SJCRH30 (cell line): ENCODE measurements around the gene QKI. TPM values are rescaled to one million over a fixed set of nuclear protein-coding genes. Genes with fewer than 3 reads are reported as not detected.
A peak's percentile ranks its signal among the peaks of the same experiment; 100 is the strongest.
"Not testable (repeated sequence)": the region's sequence is repeated elsewhere in the genome, so short reads cannot be mapped to it uniquely, and the experiment has no call there.

Experiments used
- DNase-seq, 2 experiments: peaks; one replicate each; pipeline ENCODE4 v3.0.0-alpha.2; 2015 to 2020
- H3K27ac ChIP-seq: fragments of 250-450 bp; sonication (Bioruptor Pico); 2 replicates; pipeline ENCODE4 v1.5.1; 2020; ENCODE audit warnings: mild to moderate bottlenecking, moderate library complexity
- H3K27me3 ChIP-seq: fragments of 250-450 bp; sonication (Bioruptor Pico); 2 replicates; pipeline ENCODE4 v1.5.1; 2020; ENCODE audit warnings: mild to moderate bottlenecking, moderate library complexity
- H3K36me3 ChIP-seq: fragments of 250-450 bp; sonication (Bioruptor Pico); 2 replicates; pipeline ENCODE4 v1.5.1; 2020; ENCODE audit warnings: mild to moderate bottlenecking, moderate library complexity
- H3K4me1 ChIP-seq: fragments of 250-450 bp; sonication (Bioruptor Pico); 2 replicates; pipeline ENCODE4 v1.5.1; 2020; ENCODE audit warnings: mild to moderate bottlenecking, moderate library complexity
- H3K4me3 ChIP-seq: fragments of 250-450 bp; sonication (Bioruptor Pico); 2 replicates; pipeline ENCODE4 v1.5.1; 2020; ENCODE audit warnings: mild to moderate bottlenecking, moderate library complexity
- H3K9me3 ChIP-seq: fragments of 250-450 bp; sonication (Bioruptor Pico); replicated peaks from 2 replicates; pipeline ENCODE4 v1.5.1; 2020; ENCODE audit warnings: mild to moderate bottlenecking, moderate library complexity
- total RNA-seq: library from RNA; depleted of rRNA; stranded (reverse); fragments of >200 nt; shearing (Covaris generic); gene quantifications from 2 replicates; pipeline ENCODE4 v1.2.3, GENCODE V29; 2014

Gene QKI
- total RNA-seq, 1 experiment from 2014 or later: 254 TPM

GRCh38 chr6:163435023-163435422, 20.5 kb downstream of the QKI start:
- DNase-seq: no peak

DNA sequence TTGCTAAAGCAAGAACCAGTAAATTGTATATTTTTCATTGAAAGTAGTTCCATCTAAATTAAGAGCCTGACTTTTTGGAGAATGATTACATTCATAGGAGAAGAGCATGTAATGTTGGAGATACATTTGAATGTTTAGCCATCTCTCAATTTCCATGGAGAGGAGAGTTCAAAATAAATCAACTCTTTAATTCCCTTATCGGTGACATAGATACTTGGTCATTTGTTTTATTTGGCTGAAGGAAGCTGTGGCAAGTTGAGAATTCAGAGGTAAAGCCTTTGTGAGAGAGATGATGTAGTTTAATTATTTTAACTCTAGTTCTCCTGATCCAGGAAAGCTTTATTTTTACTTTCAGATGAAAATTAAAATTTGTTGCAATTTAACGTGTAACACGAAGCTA, 22.3 kb downstream of the QKI start:
- no peaks in the 10 kb centered on the region for H3K27me3 ChIP-seq
- H3K36me3 ChIP-seq: no peaks in the 10 kb centered on the region
- H3K27ac ChIP-seq: no peak overlapping the region
- no peak overlapping the region for H3K4me3 ChIP-seq
- peaks cover 13% of the 10 kb centered on the region for H3K4me1 ChIP-seq
- DNase-seq: no peak
- no peaks in the 10 kb centered on the region for H3K9me3 ChIP-seq

More at GRCh38 chr6:163435023-163435422, 20.5 kb downstream of the QKI start:
- no peaks in the 10 kb centered on the region for H3K9me3 ChIP-seq
- no peaks in the 10 kb centered on the region for H3K27me3 ChIP-seq
- peaks cover 22% of the 10 kb centered on the region for H3K4me1 ChIP-seq
- H3K4me3 ChIP-seq: no peak overlapping the region
- H3K27ac ChIP-seq: no peak overlapping the region
- no peaks in the 10 kb centered on the region for H3K36me3 ChIP-seq

- H3K27ac ChIP-seq: no peak overlapping the region
- no peak for DNase-seq
- H3K4me3 ChIP-seq: no peak overlapping the region
- H3K9me3 ChIP-seq: no peaks in the 10 kb centered on the region
- no peaks in the 10 kb centered on the region for H3K27me3 ChIP-seq
- H3K36me3 ChIP-seq: no peaks in the 10 kb centered on the region
- H3K4me1 ChIP-seq: peaks cover 13% of the 10 kb centered on the region
These were observed 22.9 kb downstream of the QKI start for GRCh38 chr6:163437466-163437865.

DNA sequence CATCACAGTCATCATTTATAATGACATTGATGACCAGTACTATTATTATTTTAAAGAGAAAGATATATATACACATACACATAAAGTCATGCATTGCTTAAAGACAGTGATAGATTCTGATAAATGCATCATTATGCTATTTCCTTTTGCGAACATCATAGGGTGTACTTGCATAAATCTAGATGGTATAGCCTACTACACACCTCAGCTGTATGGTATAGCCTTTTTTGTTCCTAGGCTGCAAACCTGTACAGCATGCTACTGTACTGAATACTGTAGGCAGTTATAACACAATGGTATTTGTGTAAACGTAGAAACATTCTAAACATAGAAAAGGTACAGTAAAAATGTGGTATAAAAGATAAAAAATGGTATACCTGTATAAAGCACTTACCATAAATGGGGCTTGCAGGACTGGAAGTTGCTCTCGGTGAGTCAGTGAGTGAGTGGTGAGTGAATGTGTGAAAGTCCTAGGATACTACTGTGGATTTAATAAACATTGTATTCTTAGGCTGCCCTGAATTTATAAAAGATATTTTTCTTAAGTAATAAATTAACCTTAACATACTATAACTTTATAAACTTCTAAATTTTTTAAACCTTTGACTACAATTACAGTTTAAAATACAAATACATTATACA, 23.9 kb downstream of the QKI start:
- Histone ChIP-seq H3K9me3 (no peaks in the 10 kb centered on the region), H3K36me3 (no peaks in the 10 kb centered on the region), H3K27ac (no peak overlapping the region), H3K4me1 (peaks cover 6% of the 10 kb centered on the region), H3K4me3 (no peak overlapping the region), H3K27me3 (no peaks in the 10 kb centered on the region)
- no peak for DNase-seq

- Histone ChIP-seq H3K36me3 (no peaks in the 10 kb centered on the region), H3K9me3 (no peaks in the 10 kb centered on the region), H3K4me1 (peaks cover 6% of the 10 kb centered on the region), H3K27ac (no peak overlapping the region), H3K4me3 (no peak overlapping the region), H3K27me3 (no peaks in the 10 kb centered on the region)
- DNase-seq: peak; percentile 82 to 89
These were observed 24.4 kb downstream of the QKI start for GRCh38 chr6:163438940-163439335.

- H3K27ac ChIP-seq, DNase-seq, H3K4me1 ChIP-seq, H3K36me3 ChIP-seq, H3K4me3 ChIP-seq, H3K9me3 ChIP-seq, H3K27me3 ChIP-seq: not testable (repeated sequence)
These were observed 24.9 kb downstream of the QKI start for GRCh38 chr6:163439390-163439789.

DNA sequence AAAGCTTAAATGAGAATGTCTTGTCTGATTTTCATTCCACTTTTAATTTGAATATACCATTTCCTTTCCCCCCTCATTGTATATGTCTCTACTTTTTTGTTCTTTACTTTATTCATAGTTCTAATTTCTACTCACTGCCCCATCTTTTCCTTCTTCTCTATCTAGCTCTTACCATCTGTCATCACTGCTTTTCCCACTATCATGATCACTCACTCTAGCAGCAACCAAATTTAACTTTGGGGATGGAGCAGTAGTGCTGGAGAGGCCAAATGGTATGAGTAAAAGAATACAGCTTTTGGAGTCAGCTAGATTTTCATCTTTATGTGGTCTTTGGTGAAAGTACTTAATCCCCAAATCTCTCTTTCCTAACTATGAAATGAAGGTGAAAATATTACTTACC, 25.5 kb downstream of the QKI start:
- Histone ChIP-seq H3K36me3 (0 out of 2 replicates have a peak, but pooled peaks cover 1% of the 10 kb centered on the region), H3K4me3 (no peak overlapping the region), H3K4me1 (peaks cover 6% of the 10 kb centered on the region), H3K27me3 (no peaks in the 10 kb centered on the region), H3K9me3 (no peaks in the 10 kb centered on the region), H3K27ac (no peak overlapping the region)
- no peak for DNase-seq

DNA sequence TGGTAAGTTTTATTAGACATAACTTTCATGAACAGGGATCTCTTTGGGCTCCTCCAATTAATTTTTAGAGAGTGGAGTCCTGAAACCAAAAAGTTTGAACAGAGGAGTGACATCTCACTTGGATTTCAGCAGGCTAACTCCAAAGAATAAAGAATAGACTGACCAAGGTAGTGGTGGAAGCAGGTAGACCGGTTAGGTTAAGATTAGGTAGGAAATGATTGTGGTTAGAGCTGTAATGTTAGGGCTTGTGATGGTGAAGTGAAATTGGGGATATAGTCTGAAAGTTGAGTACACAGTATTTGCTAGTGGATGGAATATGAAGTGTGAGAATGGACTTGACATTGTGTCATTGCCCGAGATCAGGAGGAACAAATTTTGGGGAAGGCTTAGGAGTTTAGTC, 27.8 kb downstream of the QKI start:
- no peak for DNase-seq
- no peaks in the 10 kb centered on the region for H3K9me3 ChIP-seq

GRCh38 chr6:163444077-163444476, 29.6 kb downstream of the QKI start:
- no peaks in the 10 kb centered on the region for H3K27me3 ChIP-seq
- 0 out of 2 replicates have a peak, but pooled peaks cover 10% of the 10 kb centered on the region for H3K36me3 ChIP-seq
- no peak for DNase-seq
- no peaks in the 10 kb centered on the region for H3K4me1 ChIP-seq
- H3K9me3 ChIP-seq: no peaks in the 10 kb centered on the region
- H3K4me3 ChIP-seq: no peak overlapping the region
- H3K27ac ChIP-seq: no peak overlapping the region

More for the DNA sequence above, 27.8 kb downstream of the QKI start:
- 0 out of 2 replicates have a peak, but pooled peaks cover 10% of the 10 kb centered on the region for H3K36me3 ChIP-seq
- no peak overlapping the region for H3K4me3 ChIP-seq
- H3K27ac ChIP-seq: no peak overlapping the region
- peaks cover 6% of the 10 kb centered on the region for H3K4me1 ChIP-seq
- H3K27me3 ChIP-seq: no peaks in the 10 kb centered on the region

- DNase-seq: no peak
- Histone ChIP-seq H3K4me1 (no peaks in the 10 kb centered on the region), H3K27me3 (no peaks in the 10 kb centered on the region), H3K4me3 (no peak overlapping the region), H3K36me3 (0 out of 2 replicates have a peak, but pooled peaks cover 10% of the 10 kb centered on the region), H3K9me3 (no peaks in the 10 kb centered on the region), H3K27ac (no peak overlapping the region)
These were observed 32.0 kb downstream of the QKI start for GRCh38 chr6:163446549-163446948.

DNA sequence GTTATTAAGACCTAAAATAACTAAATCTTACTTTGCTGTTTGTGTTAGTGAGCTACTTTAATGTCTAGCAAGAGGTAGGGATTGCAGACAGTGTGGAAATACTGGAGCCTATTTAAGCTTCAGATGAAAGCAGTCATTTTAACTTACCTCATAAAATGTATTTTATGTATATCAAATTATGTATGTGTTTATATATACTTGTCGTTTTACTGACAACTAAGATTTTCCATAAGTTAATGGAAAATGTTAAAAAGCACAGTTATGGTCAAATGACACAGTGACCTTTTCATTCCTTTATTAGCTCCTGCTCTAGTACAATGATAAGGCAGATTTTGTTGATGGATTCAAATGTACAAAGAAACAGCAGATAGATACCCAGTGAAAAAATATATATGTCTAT, 34.6 kb downstream of the QKI start:
- H3K9me3 ChIP-seq: no peaks in the 10 kb centered on the region; the same call in 1 of the 2 replicates
- no peak overlapping the region for H3K27ac ChIP-seq
- H3K4me3 ChIP-seq: no peak overlapping the region
- no peak for DNase-seq
- H3K4me1 ChIP-seq: no peaks in the 10 kb centered on the region
- 0 out of 2 replicates have a peak, but pooled peaks cover 10% of the 10 kb centered on the region for H3K36me3 ChIP-seq
- H3K27me3 ChIP-seq: no peaks in the 10 kb centered on the region

DNA sequence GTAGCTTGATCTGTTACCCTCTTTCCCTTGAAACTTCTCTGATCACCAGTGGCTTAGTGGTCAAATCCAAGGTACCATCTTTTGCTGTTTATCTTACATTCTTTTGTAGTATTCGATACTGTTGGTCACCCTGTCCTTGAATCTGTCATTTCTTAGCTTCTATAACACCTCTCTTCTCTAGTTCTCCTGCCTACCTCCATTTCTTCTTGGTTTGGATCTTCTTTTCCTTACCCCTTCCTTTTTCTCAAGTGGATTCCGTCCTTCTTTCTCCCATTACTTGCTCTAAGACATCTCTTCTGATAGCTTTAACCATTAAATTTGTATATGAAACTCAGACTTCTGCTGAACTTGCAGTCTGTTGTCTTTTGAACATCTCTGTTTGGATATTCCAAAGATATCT, 39.9 kb downstream of the QKI start:
- Histone ChIP-seq H3K27ac (no peak overlapping the region), H3K27me3 (no peaks in the 10 kb centered on the region), H3K36me3 (peaks cover 19% of the 10 kb centered on the region), H3K9me3 (no peaks in the 10 kb centered on the region; the same call in 1 of the 2 replicates), H3K4me3 (no peak overlapping the region), H3K4me1 (peaks cover 6% of the 10 kb centered on the region; the same call in 1 of the 2 replicates)
- DNase-seq: no peak

- Histone ChIP-seq H3K27me3 (no peaks in the 10 kb centered on the region), H3K9me3 (no peaks in the 10 kb centered on the region; the same call in 1 of the 2 replicates), H3K4me1 (peaks cover 6% of the 10 kb centered on the region; the same call in 1 of the 2 replicates), H3K36me3 (peaks cover 19% of the 10 kb centered on the region), H3K4me3 (no peak overlapping the region), H3K27ac (no peak overlapping the region)
- no peak for DNase-seq
These were observed 41.0 kb downstream of the QKI start for GRCh38 chr6:163455552-163455951.

- Histone ChIP-seq H3K4me1 (peaks cover 6% of the 10 kb centered on the region; the same call in 1 of the 2 replicates), H3K27me3 (no peaks in the 10 kb centered on the region), H3K27ac (no peak overlapping the region), H3K4me3 (no peak overlapping the region), H3K36me3 (peaks cover 30% of the 10 kb centered on the region), H3K9me3 (no peaks in the 10 kb centered on the region; the same call in 1 of the 2 replicates)
- peak in 1 of 2 experiments; percentile 34 for DNase-seq
These were observed 43.4 kb downstream of the QKI start for GRCh38 chr6:163457637-163458561.

DNA sequence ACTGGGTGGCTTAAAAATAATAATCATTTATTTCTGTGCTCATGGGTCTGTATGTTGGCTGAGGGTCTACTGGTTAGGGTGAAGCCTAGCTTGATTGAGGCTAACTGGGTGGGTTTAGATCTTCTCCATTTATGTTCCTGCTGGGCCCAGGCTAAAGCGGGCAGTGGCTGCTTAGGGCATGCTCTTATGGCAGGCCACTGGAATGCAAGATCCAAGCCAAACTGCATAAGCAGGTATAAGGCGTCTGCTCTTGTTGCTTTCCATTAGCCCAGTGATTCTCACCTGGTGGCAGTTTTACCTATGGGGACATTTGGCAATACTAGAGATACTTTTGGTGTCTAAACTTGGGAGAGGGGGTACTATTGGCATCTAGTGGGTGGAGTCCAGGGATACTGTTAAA, 44.5 kb downstream of the QKI start:
- no peak for DNase-seq
- H3K27ac ChIP-seq: no peak overlapping the region
- H3K9me3 ChIP-seq: no peaks in the 10 kb centered on the region; the same call in 1 of the 2 replicates
- H3K27me3 ChIP-seq: no peaks in the 10 kb centered on the region
- peaks cover 30% of the 10 kb centered on the region for H3K36me3 ChIP-seq
- H3K4me1 ChIP-seq: peaks cover 6% of the 10 kb centered on the region; the same call in 1 of the 2 replicates
- no peak overlapping the region for H3K4me3 ChIP-seq
